Measurements from ENCODE around the gene OSCP1.

GRCh38 chr1:36486439-36487335 is 36.4 kb upstream of the OSCP1 start:
- TF ChIP-seq CTCF (IDR thresholded peaks at IDR 0.05; ENCODE audit: extremely low read depth in 1 of 2, insufficient read depth in 1 of 2, low read depth in 1 of 2, low read length in 2 of 2) (no peak), EZH2 (IDR thresholded peaks at IDR 0.05; ENCODE audit: borderline replicate concordance, low read depth, low read length, severe bottlenecking) (no peak), JUN (IDR thresholded peaks at IDR 0.05; ENCODE audit: borderline replicate concordance, insufficient read depth, insufficient read length, low read depth) (no peak), POLR2A (IDR thresholded peaks at IDR 0.05; ENCODE audit: low read depth, low read length) (no peak), MAX (IDR thresholded peaks at IDR 0.05; ENCODE audit: insufficient read depth, insufficient read length) (no peak), MYC (IDR thresholded peaks at IDR 0.05; ENCODE audit: low read depth, low read length) (no peak)

Data from endothelial cell of umbilical vein (primary cell).